HG02610 (cell line): ENCODE measurements around the gene NFIA.

Source experiments
- ATAC-seq: cut with Tn5 transposase; IDR thresholded peaks from one replicate; pipeline ENCODE4 v1.9.1; 2021; ENCODE audit warnings: mild to moderate bottlenecking, moderate library complexity; ENCODE audit not compliant: unreplicated experiment

NFIA gene

DNA sequence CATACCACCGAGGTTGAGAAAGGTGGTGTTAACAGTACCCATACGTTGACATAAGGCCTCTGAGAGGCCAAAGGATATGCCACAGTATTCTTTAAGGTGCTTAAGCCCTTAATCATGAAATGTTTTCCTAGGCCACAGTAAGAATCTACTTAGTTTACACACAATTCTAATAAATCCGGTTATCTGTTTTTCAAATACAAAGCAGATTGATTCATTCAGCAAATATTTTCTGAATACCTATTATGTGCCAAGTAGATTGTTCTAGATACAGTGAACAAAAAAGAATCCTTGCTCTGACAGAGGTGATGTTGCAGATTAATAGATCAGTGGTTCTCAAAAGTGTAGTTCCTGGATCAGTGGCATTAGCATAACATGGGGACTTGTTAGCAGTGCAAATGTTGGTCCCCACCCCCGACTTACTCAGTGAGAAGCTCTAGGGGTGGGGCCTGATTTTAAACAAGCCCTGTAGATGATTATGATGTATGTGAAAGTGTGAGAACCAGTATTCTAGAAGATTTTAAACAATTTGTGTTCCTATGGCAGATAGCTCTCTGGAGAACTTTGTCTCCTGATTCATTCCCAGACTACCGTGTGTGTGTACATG, 61.6 kb downstream of the NFIA start:
- ATAC-seq, result no peak

DNA sequence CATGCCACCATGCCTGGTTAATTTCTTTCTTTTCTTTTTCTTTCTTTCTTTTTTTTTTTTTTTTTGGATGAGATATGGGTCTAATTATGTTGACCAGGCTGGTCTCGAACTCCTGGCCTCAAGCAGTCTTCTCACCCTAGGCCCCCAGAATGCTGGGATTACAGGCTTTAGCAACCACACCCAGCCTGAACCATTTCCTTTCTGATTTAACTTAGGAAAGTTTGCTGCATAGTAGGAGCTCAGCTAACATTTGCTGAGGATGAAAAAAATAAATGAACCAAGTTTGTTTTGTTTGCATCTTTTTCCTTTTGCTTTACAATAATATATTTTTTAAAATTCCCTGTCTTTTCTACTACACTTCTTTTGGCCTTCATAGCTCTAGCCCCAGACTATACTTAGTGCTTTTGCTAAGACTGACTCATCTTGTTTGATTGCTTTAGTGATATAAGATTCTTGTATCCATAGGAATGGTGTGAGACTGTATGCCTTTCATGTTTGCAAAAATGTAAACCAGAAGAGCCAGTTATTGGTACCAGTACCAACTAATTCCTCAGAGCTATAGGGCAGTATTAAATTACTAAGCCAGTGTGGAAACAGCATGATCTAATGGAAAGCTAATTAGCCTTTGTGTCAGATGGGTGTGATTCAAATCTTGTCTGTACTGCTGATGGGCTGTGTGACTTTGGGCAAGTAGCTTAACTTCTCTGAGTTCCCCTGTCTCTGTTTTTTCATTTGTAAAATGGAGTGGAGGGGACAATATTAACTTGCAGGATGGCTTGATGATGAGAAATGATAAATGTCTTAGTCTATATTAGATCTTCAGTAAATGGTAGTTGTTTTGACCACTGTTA, 66.9 kb downstream of the NFIA start:
- ATAC-seq, result no peak

- ATAC-seq, result no peak
Observed at GRCh38 chr1:61151565-61151964, 69.2 kb downstream of the NFIA start.

- ATAC-seq, result no peak
Observed at GRCh38 chr1:61152066-61152465, 69.7 kb downstream of the NFIA start.

GRCh38 chr1:61152469-61153105, 70.2 kb downstream of the NFIA start:
- ATAC-seq, result no peak

DNA sequence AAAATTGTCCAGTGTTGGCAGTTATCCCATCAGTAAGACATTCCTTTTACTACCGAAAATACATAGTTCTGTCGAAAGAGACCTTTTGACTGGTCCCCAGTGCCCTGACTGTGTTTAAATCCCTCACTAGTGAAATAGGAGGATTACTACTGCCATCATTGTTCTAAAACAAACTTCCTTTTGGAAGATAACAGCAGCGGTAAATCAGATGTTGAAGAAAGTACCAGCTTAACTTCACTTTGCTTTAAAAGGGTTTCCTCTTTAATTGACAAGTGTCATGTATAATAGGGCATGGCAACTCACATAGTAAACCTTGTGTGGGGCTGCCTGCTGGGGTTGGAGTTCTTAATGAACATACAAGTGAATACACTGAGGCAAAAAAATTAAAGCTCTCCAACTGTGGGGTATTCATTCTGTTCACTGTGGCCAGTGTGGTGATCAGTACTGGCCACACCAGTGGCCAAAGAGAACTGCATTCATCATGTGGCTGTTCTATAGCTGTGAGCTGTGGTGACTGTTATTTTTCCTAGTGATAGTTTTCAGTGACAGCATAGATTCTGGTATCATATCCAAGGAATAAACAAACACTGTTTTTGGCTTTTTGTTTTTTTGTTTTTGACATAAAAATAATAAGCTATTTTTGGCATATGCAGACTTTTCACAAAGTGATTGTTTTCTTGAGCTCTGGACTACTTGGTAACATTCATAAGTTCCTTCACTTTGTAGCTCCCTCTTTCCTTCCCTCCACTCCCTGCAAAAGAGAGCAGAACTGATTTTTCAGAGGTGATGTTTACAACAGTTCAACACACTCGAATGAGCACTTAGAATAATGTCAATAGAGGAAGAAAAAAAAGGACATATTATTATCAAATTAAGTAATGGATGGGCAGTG, 74.5 kb downstream of the NFIA start:
- ATAC-seq, result no peak

DNA sequence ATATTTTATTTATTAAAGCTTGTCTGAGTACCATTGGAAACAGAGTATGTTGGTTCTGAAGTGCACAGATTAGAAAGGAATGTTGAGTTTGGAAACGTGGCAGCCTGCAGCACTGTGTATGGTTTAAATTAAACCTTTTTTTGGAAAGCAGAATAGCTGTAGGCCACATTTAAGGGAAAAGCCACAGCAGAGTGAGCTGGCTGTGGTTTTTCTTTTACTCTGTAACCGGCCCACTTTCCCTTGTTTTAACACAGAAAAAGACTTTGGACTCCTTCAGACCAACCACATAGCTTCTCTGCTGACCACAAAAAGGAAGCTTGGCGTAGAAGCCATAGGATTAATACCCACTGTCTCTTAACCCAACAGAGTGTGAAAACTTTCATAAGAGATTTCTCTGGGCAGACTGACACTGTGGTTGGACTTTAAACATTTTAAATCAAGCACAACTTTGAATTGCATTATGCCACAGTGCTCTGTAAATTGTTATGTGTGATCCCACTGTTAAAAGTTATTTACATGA, 75.2 kb downstream of the NFIA start:
- no peak for ATAC-seq

DNA sequence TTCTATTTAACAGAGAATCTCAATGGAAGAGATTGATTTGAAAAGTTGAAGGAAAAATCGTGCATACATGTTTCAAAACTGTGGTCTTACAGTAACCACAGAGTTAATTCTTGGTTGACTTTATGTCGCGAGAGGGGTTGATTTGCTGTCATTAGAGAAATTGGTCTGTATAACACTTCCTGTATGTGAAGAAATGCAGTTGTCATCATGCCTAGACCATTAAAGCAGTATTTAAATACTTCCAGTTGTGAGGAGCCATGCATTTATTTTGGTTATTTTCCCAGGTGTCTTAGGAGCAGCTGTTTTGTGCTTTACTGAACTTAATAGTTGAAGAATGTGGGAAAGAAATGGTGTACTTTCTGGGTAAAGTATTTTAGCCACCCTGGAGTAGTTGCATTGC, 76.2 kb downstream of the NFIA start:
- ATAC-seq, result no peak

GRCh38 chr1:61160526-61160925, 78.2 kb downstream of the NFIA start:
- no peak for ATAC-seq

- no peak for ATAC-seq
Observed at GRCh38 chr1:61162520-61163258, 80.3 kb downstream of the NFIA start.

DNA sequence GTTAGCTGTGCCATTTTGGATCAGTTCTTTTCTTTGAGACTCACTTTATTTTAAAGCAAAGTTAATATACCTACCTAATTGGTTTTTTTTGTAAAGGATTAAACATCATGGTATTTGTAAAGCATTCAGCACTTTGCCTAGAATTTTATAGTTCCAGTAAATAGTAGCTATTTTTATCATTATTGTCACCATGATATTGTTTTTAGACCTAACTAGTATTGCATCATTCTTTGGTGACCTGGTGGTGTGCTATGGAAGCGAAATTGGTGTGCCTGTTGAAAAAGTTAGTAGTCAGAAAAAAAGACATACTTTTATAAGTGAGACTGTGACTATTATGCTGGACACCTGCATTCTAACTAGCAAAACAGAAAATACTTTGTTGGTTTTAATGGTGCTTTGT, 81.0 kb downstream of the NFIA start:
- no peak for ATAC-seq

GRCh38 chr1:61165402-61165801, 83.0 kb downstream of the NFIA start:
- no peak for ATAC-seq

- ATAC-seq, result no peak
Observed at GRCh38 chr1:61167309-61167708, 84.9 kb downstream of the NFIA start.

DNA sequence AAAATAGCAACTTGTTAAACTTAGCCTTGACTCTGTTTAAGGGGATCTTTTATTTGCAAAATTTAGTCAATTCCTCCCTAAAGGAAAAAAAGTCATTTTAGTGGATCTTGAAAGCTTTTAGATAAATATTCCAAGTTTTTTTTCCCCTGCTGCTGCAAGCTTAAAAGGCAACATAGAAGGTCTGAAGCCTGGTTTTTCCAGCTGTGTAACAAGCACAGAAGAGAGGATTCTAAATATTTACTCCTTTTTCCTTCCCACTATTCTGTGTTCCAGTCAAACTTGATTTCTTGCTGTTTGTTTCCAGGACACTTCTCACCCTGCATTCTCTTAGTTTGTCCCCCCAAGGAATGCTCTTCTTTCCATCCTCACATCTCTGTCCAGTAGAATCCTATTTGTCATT, 86.7 kb downstream of the NFIA start:
- ATAC-seq, result no peak

DNA sequence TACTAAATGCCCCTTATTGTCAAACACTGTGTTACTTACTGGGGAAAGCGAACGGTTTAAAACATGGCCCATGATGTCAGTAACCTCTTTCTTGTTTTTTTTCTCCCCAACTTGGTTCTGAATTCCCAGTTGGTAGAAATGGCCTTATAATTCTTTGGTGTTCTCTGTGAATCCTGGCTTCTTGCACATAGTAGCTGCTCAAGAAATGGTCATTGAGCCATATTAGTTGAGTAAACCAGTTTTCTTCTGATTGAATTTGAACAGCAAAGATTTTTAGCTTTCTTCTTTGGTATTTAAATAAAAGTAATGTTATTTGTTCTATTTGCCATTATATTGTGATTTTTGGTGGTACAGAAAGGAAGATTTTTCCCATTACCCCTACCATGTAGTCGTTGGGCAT, 87.3 kb downstream of the NFIA start:
- ATAC-seq, result no peak

- no peak for ATAC-seq
Observed at GRCh38 chr1:61170328-61171238, 88.2 kb downstream of the NFIA start.

DNA sequence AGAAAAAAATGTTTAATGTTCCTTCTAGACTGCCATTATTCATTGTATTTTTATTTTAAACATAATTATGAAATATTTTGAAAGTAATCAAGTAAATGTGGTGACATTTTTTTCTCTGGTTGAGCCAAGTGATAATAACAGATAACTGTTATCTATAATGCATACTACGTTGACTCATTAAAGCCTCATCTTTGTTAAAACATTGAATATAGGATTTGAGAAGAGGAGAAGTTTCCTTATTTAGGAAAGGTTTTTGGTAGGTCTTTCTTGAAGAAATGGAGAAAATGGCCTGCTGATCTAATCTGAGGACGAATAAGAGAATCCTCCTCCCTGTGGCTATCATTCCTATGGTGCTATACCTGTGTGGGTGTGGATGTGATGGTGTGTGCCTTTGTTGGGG, 89.0 kb downstream of the NFIA start:
- no peak for ATAC-seq

- no peak for ATAC-seq
Observed at GRCh38 chr1:61171974-61172373, 89.6 kb downstream of the NFIA start.

DNA sequence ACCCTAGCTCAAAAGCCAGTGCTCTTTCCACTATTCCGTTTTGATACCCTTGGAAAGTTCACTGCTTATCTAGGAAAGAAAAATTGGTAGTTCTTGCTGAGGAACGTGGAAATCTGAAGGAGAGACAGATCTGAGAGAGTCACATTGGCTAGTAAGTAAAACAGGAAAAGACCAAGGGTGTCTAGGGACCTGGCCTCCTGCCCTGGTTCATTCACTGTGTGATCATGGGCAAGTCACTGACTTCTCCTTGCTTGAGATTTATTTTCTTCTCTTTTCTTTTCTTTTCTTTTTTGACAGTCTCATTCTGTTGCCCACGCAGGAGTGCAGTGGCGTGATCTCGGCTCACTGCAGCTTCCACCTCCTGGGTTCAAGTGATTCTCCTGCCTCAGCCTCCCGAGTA, 90.8 kb downstream of the NFIA start:
- no peak for ATAC-seq
